22Rv1 (cell line): Measurements from ENCODE around the gene APOBEC3A.
A peak's percentile ranks its signal among the peaks of the same experiment; 100 is the strongest.

Experiments used
- CTCF ChIP-seq: fragments of 450-650 bp; IDR thresholded peaks from 2 replicates; pipeline ENCODE4 v1.5.1; 2017; ENCODE audit warnings: mild to moderate bottlenecking
- ZFX ChIP-seq: fragments of 450-650 bp; IDR thresholded peaks from 2 replicates; pipeline ENCODE4 v1.6.1; 2017; ENCODE audit warnings: antibody characterized with exemption, borderline replicate concordance

GRCh38 chr22:38943201-38943600 is 14.2 kb upstream of the APOBEC3A start:
- TF ChIP-seq CTCF (peak; percentile 16; the same call in 1 of the 2 replicates), ZFX (no peak)
